Measurements from ENCODE around the gene IWS1.
A peak's percentile ranks its signal among the peaks of the same experiment; 100 is the strongest.
"Not testable (repeated sequence)": the region's sequence is repeated elsewhere in the genome, so short reads cannot be mapped to it uniquely, and the experiment has no call there.

The IWS1 gene
- 38.0 to 67.4 (median 53.2) reads per million in 3 donors for total RNA-seq

DNA sequence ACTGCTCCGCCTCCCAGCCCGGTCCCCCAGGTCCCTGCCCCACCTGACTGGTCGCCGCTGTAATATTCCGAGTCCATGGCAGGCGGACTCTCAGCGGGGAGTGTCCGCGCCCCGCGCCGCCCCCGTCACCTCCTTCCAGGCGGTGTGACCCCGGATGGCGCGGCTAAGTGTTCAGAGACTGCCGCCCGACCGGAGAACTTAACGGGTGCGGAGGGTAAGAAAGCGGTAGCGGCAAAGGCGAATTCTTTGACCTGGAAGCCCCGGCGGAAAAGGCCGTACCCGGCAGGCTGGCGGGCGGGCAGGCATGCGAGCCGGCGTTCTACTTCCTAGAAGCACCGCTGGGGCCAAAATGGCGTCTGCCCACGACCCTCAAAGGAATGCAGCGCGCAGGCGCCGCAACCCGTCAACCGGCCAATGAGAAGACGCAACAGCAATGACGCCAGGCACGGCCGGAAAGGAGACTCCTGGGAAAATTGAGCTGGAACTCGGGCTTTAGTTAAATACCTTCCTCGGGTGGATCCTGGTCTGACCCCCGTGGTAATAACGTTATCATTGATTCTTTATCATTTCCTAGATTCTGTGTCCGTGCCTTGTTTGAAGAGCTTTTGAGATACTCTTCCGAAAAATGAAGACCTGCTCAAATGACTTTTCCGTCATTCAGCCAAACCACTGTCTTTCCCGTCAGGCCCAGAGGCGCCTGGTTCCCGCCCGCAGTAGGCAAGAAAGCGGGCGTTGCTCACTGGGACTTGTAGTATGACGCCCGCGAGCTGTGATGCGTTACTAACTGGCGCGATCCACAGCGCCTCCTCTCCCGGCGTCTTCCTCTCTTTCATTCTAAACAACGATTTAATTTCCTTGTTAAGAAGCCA lies at the start of gene IWS1:
IWS1 (minus strand) TSS at position 358 of the 869 bp plus-strand sequence; CDS start at position 77, 281 bp downstream.
- Histone ChIP-seq H3K27ac (ENCODE audit: insufficient read depth, low read length, poor library complexity, severe bottlenecking) (peak within 1 kb of the TSS; percentile 91), H3K4me3 (ENCODE audit: insufficient read depth, low read depth, low read length, poor library complexity, severe bottlenecking) (peak within 1 kb of the TSS; percentile 95), H3K4me1 (ENCODE audit: control insufficient read depth, insufficient read depth, low read length, poor library complexity, severe bottlenecking) (no peaks in the 10 kb centered on the region), H3K9me3 (ENCODE audit: control insufficient read depth, low read length) (no peaks in the 10 kb centered on the region), H3K27me3 (replicated peaks; ENCODE audit: control insufficient read depth, insufficient read depth, low read length, poor library complexity, severe bottlenecking) (no peaks in the 10 kb centered on the region), H3K36me3 (ENCODE audit: control insufficient read depth, insufficient read depth, low read length) (peaks cover 9% of the 10 kb centered on the region)
- peak; percentile 84 to 90 (median 88) for DNase-seq

DNA sequence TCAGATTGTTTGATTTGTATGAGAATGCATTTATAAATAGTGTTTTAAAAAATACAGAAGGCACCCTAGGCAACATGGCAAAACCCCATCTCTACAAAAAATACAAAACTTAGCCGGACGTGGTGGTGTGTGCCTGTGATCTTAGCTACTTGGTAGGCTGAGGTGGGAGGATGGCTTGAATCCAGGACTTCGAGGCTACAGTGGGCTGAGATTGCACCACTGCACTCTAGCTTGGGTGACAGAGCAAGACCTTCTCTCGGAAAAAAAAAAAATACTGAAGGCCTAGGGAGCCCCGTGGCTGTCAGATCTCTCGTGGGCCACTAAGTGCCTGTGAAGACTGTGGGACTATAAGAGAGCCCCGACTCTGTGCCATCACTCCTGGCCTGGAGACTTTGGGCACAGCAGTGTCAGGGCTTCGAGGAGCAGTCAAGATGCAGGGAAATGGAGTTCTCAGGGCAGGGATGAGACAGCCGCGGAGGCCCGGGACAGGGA lies 49.7 kb upstream of the IWS1 start:
- Histone ChIP-seq H3K4me1 (ENCODE audit: control insufficient read depth, insufficient read depth, low read length, poor library complexity, severe bottlenecking) (no peaks in the 10 kb centered on the region), H3K36me3 (ENCODE audit: control insufficient read depth, insufficient read depth, low read length) (no peaks in the 10 kb centered on the region), H3K9me3 (ENCODE audit: control insufficient read depth, low read length) (no peaks in the 10 kb centered on the region), H3K4me3 (ENCODE audit: insufficient read depth, low read depth, low read length, poor library complexity, severe bottlenecking) (no peak overlapping the region), H3K27me3 (replicated peaks; ENCODE audit: control insufficient read depth, insufficient read depth, low read length, poor library complexity, severe bottlenecking) (no peaks in the 10 kb centered on the region), H3K27ac (ENCODE audit: insufficient read depth, low read length, poor library complexity, severe bottlenecking) (no peak overlapping the region)
- no peak for DNase-seq

DNA sequence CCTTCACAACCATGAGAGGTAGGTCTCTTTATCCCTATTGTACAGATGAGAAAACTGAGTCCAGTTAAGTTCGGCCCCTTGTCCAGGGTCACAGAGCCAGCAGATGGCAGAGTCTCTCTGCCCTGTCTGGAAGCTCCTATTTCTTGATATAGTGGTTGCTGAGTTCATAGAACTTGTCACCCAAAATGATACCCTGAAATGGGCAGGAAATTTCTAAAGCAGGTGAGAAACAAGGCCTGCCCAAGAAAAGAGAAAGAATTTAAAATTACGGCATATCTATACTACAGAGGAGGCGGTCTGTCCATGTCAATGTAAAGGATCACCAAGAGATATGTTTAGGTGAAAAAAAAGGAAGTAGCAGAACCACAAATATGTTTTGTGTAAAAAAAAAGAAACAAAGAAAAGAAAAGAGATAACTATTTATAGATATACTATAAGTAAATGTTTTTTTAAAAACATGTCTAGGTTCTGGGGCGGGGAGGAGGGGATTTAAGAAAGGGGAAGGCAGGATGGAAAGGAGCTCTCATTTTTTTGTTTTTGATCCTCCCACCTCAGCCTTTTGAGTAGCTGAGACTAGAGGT lies 49.0 kb upstream of the IWS1 start:
- H3K27ac ChIP-seq (ENCODE audit: insufficient read depth, low read length, poor library complexity, severe bottlenecking), result no peak overlapping the region
- H3K9me3 ChIP-seq (ENCODE audit: control insufficient read depth, low read length), result no peaks in the 10 kb centered on the region
- no peaks in the 10 kb centered on the region for H3K4me1 ChIP-seq (ENCODE audit: control insufficient read depth, insufficient read depth, low read length, poor library complexity, severe bottlenecking)
- DNase-seq, result no peak
- no peaks in the 10 kb centered on the region for H3K27me3 ChIP-seq (replicated peaks; ENCODE audit: control insufficient read depth, insufficient read depth, low read length, poor library complexity, severe bottlenecking)
- no peak overlapping the region for H3K4me3 ChIP-seq (ENCODE audit: insufficient read depth, low read depth, low read length, poor library complexity, severe bottlenecking)
- H3K36me3 ChIP-seq (ENCODE audit: control insufficient read depth, insufficient read depth, low read length), result no peaks in the 10 kb centered on the region

DNA sequence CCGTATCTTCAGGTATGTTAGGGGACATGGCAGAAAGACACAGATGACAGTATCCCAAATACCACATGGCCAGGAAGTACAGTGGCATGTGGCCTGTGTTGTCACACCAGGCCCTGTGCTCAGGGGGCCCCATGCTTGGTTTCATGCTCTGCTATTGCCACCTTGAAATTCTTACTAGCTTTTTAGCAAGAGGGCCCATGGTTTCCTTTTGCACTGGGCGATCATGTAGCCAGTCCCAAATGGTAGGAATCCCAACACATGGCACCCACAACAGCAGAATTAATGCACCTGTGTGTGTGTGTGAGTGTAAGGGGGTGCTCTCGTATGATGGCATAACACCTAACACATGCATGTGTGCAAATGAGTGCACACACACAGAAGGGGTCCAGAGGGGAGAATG lies 48.4 kb upstream of the IWS1 start:
- no peak for DNase-seq
- Histone ChIP-seq H3K4me1 (ENCODE audit: control insufficient read depth, insufficient read depth, low read length, poor library complexity, severe bottlenecking) (no peaks in the 10 kb centered on the region), H3K27ac (ENCODE audit: insufficient read depth, low read length, poor library complexity, severe bottlenecking) (no peak overlapping the region), H3K9me3 (ENCODE audit: control insufficient read depth, low read length) (no peaks in the 10 kb centered on the region), H3K27me3 (replicated peaks; ENCODE audit: control insufficient read depth, insufficient read depth, low read length, poor library complexity, severe bottlenecking) (no peaks in the 10 kb centered on the region), H3K4me3 (ENCODE audit: insufficient read depth, low read depth, low read length, poor library complexity, severe bottlenecking) (no peak overlapping the region), H3K36me3 (ENCODE audit: control insufficient read depth, insufficient read depth, low read length) (no peaks in the 10 kb centered on the region)

DNA sequence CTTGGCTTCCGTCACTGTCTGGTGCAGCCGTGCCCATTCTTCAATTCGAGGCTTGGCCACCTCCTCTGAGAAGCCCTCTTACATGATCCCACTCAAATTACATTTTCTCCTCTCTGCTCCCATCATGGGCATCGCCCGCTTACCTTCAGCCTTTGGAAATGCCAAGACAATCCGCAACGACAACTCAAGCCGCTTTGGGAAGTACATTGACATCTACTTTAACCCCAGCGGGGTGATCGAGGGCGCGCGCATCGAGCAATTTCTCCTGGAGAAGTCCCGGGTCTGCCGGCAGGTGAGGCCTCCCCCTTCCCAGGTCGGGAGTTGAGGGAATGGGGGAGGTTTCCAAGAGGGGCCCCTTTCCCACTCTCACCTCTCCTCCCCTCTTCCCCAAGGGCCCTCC lies 47.5 kb upstream of the IWS1 start:
- H3K27me3 ChIP-seq (replicated peaks; ENCODE audit: control insufficient read depth, insufficient read depth, low read length, poor library complexity, severe bottlenecking), result no peaks in the 10 kb centered on the region
- no peaks in the 10 kb centered on the region for H3K9me3 ChIP-seq (ENCODE audit: control insufficient read depth, low read length)
- H3K4me1 ChIP-seq (ENCODE audit: control insufficient read depth, insufficient read depth, low read length, poor library complexity, severe bottlenecking), result no peaks in the 10 kb centered on the region
- no peak overlapping the region for H3K27ac ChIP-seq (ENCODE audit: insufficient read depth, low read length, poor library complexity, severe bottlenecking)
- no peak for DNase-seq
- H3K4me3 ChIP-seq (ENCODE audit: insufficient read depth, low read depth, low read length, poor library complexity, severe bottlenecking), result no peak overlapping the region
- H3K36me3 ChIP-seq (ENCODE audit: control insufficient read depth, insufficient read depth, low read length), result no peaks in the 10 kb centered on the region

DNA sequence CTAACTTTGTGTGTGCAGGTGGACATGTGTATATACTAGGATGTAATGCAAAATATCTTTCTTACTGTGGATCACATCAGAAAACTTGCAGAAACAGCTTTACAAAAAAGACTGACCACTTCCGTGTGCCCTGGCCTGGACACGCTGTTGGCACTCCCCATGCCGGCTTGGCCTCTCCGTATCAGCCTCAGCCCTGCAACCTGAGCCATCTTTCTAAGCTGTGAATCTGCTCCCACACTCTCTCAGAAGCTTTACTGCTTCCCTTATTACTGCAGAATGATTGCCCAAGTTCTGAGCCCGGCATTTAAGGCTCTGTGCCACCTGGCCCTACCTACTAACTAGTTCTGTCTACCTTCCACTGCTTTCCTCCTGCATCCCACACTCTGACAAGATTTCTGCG lies 47.0 kb upstream of the IWS1 start:
- Histone ChIP-seq H3K36me3 (ENCODE audit: control insufficient read depth, insufficient read depth, low read length) (no peaks in the 10 kb centered on the region), H3K4me1 (ENCODE audit: control insufficient read depth, insufficient read depth, low read length, poor library complexity, severe bottlenecking) (no peaks in the 10 kb centered on the region), H3K27me3 (replicated peaks; ENCODE audit: control insufficient read depth, insufficient read depth, low read length, poor library complexity, severe bottlenecking) (no peaks in the 10 kb centered on the region), H3K9me3 (ENCODE audit: control insufficient read depth, low read length) (no peaks in the 10 kb centered on the region), H3K27ac (ENCODE audit: insufficient read depth, low read length, poor library complexity, severe bottlenecking) (no peak overlapping the region), H3K4me3 (ENCODE audit: insufficient read depth, low read depth, low read length, poor library complexity, severe bottlenecking) (no peak overlapping the region)
- DNase-seq, result no peak

DNA sequence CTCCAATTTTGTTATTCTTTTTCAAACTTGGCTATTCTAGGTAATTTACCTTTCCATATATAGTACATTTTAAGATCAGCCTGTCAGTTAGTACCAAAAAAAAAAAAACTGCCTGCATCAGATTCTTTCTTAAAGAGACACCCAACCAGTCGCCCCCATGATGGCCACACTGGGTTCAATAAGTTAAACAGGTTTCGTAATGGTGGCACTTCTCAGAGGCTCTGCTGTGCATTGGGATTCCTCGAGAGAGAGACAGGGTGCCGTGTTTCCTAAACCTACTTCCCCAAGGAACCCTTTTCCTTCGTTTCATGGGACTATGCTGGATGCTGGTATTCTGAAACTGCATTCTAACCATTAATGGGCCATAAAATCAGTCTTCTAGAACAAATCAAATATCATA lies 46.6 kb upstream of the IWS1 start:
- no peak for DNase-seq
- H3K4me1 ChIP-seq (ENCODE audit: control insufficient read depth, insufficient read depth, low read length, poor library complexity, severe bottlenecking), result no peaks in the 10 kb centered on the region

DNA sequence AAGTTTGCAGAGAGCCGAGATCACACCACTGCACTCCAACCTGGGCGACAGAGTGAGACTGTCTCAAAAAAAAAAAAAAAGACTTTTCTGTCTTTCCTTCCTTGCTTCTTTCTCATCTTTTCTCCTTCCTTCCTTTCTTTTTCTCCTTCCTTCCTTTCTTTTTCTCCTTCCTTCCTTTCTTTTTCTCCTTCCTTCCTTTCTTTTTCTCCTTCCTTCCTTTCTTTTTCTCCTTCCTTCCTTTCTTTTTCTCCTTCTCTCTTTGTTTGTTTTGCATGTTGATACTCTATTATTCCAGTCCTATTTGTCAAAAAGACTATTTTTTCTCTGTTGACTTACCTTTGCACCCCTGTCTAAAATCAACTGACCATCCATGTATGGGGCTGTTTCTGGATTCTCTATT lies 46.1 kb upstream of the IWS1 start:
- not testable (repeated sequence) for H3K9me3 ChIP-seq (ENCODE audit: control insufficient read depth, low read length); H3K27me3 ChIP-seq (replicated peaks; ENCODE audit: control insufficient read depth, insufficient read depth, low read length, poor library complexity, severe bottlenecking); H3K36me3 ChIP-seq (ENCODE audit: control insufficient read depth, insufficient read depth, low read length); H3K4me1 ChIP-seq (ENCODE audit: control insufficient read depth, insufficient read depth, low read length, poor library complexity, severe bottlenecking); H3K27ac ChIP-seq (ENCODE audit: insufficient read depth, low read length, poor library complexity, severe bottlenecking); DNase-seq; H3K4me3 ChIP-seq (ENCODE audit: insufficient read depth, low read depth, low read length, poor library complexity, severe bottlenecking)

More for the DNA sequence above, 46.6 kb upstream of the IWS1 start:
- Histone ChIP-seq H3K27ac (ENCODE audit: insufficient read depth, low read length, poor library complexity, severe bottlenecking) (no peak overlapping the region), H3K4me3 (ENCODE audit: insufficient read depth, low read depth, low read length, poor library complexity, severe bottlenecking) (no peak overlapping the region), H3K27me3 (replicated peaks; ENCODE audit: control insufficient read depth, insufficient read depth, low read length, poor library complexity, severe bottlenecking) (no peaks in the 10 kb centered on the region), H3K9me3 (ENCODE audit: control insufficient read depth, low read length) (no peaks in the 10 kb centered on the region), H3K36me3 (ENCODE audit: control insufficient read depth, insufficient read depth, low read length) (no peaks in the 10 kb centered on the region)

DNA sequence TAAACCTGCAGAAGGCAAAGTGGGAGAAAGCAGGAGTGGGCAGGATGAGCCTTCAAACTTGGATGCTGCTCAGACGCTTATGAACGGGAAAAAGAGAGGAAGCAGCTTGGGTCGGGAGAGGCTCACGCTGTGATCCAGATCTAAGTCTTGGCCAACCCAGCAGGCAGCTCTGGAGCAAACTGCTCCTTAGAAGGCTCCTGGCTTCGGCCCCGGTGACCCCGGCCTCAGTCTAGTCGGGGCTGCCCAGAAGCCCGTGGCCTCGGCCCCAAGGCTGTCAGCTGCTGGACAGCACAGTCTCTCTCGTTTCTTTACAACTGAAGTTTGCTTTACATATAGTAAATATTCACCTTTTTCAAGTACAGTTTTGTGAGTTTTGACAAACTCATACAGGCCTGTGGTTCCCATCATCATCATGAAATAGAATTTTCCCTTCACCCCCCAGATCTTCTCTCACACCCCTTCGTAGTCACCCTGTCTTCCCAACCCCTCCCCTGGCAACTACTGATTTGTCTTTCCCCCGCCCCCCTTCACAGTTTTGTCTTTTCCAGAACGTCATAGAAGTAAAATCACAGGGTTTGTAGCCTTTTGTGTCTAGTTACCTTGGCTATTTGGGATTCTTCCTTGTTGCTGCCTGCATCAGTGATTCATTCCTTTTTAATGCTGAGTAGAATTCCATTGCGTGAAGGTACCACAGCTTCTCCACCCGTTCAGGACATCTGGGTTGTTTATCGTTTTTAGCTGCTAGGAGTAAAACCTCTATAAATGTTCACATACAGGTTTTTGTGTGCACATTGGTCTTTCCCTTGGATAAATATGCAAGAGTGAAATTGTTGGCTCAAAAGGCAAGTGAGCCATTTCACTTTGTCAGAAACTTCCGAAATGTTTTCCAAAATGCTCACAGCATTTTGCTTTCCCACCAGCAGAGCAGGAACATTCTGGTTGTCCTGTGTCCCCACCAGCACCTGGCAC lies 44.3 kb upstream of the IWS1 start:
- Histone ChIP-seq H3K9me3 (ENCODE audit: control insufficient read depth, low read length) (no peaks in the 10 kb centered on the region), H3K36me3 (ENCODE audit: control insufficient read depth, insufficient read depth, low read length) (no peaks in the 10 kb centered on the region), H3K4me3 (ENCODE audit: insufficient read depth, low read depth, low read length, poor library complexity, severe bottlenecking) (no peak overlapping the region), H3K4me1 (ENCODE audit: control insufficient read depth, insufficient read depth, low read length, poor library complexity, severe bottlenecking) (no peaks in the 10 kb centered on the region), H3K27ac (ENCODE audit: insufficient read depth, low read length, poor library complexity, severe bottlenecking) (no peak overlapping the region), H3K27me3 (replicated peaks; ENCODE audit: control insufficient read depth, insufficient read depth, low read length, poor library complexity, severe bottlenecking) (no peaks in the 10 kb centered on the region)
- DNase-seq, result no peak

Data from effector memory CD4-positive, alpha-beta T cell (primary cell).